RWPE2 (cell line): ENCODE measurements around the gene CTNS.
A peak's percentile ranks its signal among the peaks of the same experiment; 100 is the strongest.

Source experiments
- ATAC-seq: fragments of 200-7000 bp; cut with Tn5 transposase; 3 replicates; pipeline ENCODE4 v1.9.1; 2021; ENCODE audit warnings: low read depth
- DNase-seq: peaks from one replicate; pipeline ENCODE4 v3.0.0-alpha.2; 2020; ENCODE audit warnings: low spot score
- H3K27ac ChIP-seq: fragments of 450-650 bp; 2 replicates; pipeline ENCODE4 v1.5.1; 2017; ENCODE audit warnings: mild to moderate bottlenecking; ENCODE audit not compliant: poor library complexity, severe bottlenecking
- H3K27me3 ChIP-seq: fragments of 250-450 bp; sonication (Bioruptor Pico); 2 replicates; pipeline ENCODE4 v1.5.1; 2021; ENCODE audit warnings: mild to moderate bottlenecking, moderate library complexity; ENCODE audit not compliant: insufficient read depth, poor library complexity, severe bottlenecking
- H3K36me3 ChIP-seq: fragments of 250-450 bp; sonication (Bioruptor Pico); 2 replicates; pipeline ENCODE4 v1.5.1; 2020; ENCODE audit warnings: low read depth, mild to moderate bottlenecking, moderate library complexity
- H3K4me1 ChIP-seq: fragments of 250-450 bp; sonication (Bioruptor Pico); 2 replicates; pipeline ENCODE4 v1.5.1; 2021; ENCODE audit warnings: mild to moderate bottlenecking, moderate library complexity; ENCODE audit not compliant: insufficient read depth, poor library complexity, severe bottlenecking
- H3K4me3 ChIP-seq: fragments of 250-450 bp; sonication (Bioruptor Pico); 2 replicates; pipeline ENCODE4 v1.5.1; 2021; ENCODE audit warnings: mild to moderate bottlenecking, moderate library complexity; ENCODE audit not compliant: severe bottlenecking
- H3K9me3 ChIP-seq: fragments of 250-450 bp; sonication (Bioruptor Pico); 2 replicates; pipeline ENCODE4 v1.5.1; 2021; ENCODE audit warnings: mild to moderate bottlenecking, moderate library complexity; ENCODE audit not compliant: severe bottlenecking
- CTCF ChIP-seq: fragments of 450-650 bp; IDR thresholded peaks from one replicate; pipeline ENCODE4 v1.5.1; 2017; ENCODE audit warnings: mild to moderate bottlenecking, moderate library complexity; ENCODE audit not compliant: poor library complexity, severe bottlenecking

Gene CTNS

GRCh38 chr17:3666516-3666915 is 30.0 kb downstream of the CTNS start:
- Histone ChIP-seq H3K27ac (peak overlapping the region; percentile 92), H3K4me1 (peaks cover 12% of the 10 kb centered on the region), H3K9me3 (no peaks in the 10 kb centered on the region), H3K36me3 (peaks cover 19% of the 10 kb centered on the region), H3K27me3 (no peaks in the 10 kb centered on the region), H3K4me3 (no peak overlapping the region)
- ATAC-seq (no peak), DNase-seq (no peak)
- no peak for TF ChIP-seq CTCF

- Histone ChIP-seq H3K27me3 (no peaks in the 10 kb centered on the region), H3K27ac (peak overlapping the region; percentile 92), H3K9me3 (no peaks in the 10 kb centered on the region), H3K4me3 (peak overlapping the region; percentile 84), H3K4me1 (peaks cover 12% of the 10 kb centered on the region), H3K36me3 (peaks cover 19% of the 10 kb centered on the region)
- peak; percentile 93 for DNase-seq
- no peak for TF ChIP-seq CTCF
- peak; percentile 79 for ATAC-seq
These were observed 31.1 kb downstream of the CTNS start for GRCh38 chr17:3667366-3668278.

GRCh38 chr17:3668279-3669084 is 31.9 kb downstream of the CTNS start, which contains the start of the genes EMC6 and TAX1BP3:
EMC6 (plus strand) TSS chr17:3668812; CDS start chr17:3669147, 335 bp downstream.
TAX1BP3 (minus strand) TSS chr17:3668578; CDS start chr17:3668526, 52 bp downstream.
- no peaks in the 10 kb centered on the region for H3K9me3 ChIP-seq
- H3K4me3 ChIP-seq = peak within 1 kb of the TSS; percentile 84
- peaks cover 12% of the 10 kb centered on the region for H3K4me1 ChIP-seq
- DNase-seq (peak; percentile 98), ATAC-seq (peak; percentile 87)
- peak within 1 kb of the TSS; percentile 92 for H3K27ac ChIP-seq
- peak; percentile 30 for TF ChIP-seq CTCF
- H3K27me3 ChIP-seq = no peaks in the 10 kb centered on the region
- H3K36me3 ChIP-seq = peaks cover 19% of the 10 kb centered on the region

- Histone ChIP-seq H3K36me3 (peaks cover 19% of the 10 kb centered on the region), H3K27ac (peak overlapping the region; percentile 92), H3K4me3 (peak overlapping the region; percentile 84), H3K9me3 (no peaks in the 10 kb centered on the region), H3K4me1 (peaks cover 12% of the 10 kb centered on the region), H3K27me3 (no peaks in the 10 kb centered on the region)
- ATAC-seq (no peak), DNase-seq (no peak)
- TF ChIP-seq CTCF = no peak
These were observed 32.5 kb downstream of the CTNS start for GRCh38 chr17:3669085-3669347.
